ENCODE results near the gene AGFG2.
"Not testable (repeated sequence)": the region's sequence is repeated elsewhere in the genome, so short reads cannot be mapped to it uniquely, and the experiment has no call there.

Gene AGFG2

DNA sequence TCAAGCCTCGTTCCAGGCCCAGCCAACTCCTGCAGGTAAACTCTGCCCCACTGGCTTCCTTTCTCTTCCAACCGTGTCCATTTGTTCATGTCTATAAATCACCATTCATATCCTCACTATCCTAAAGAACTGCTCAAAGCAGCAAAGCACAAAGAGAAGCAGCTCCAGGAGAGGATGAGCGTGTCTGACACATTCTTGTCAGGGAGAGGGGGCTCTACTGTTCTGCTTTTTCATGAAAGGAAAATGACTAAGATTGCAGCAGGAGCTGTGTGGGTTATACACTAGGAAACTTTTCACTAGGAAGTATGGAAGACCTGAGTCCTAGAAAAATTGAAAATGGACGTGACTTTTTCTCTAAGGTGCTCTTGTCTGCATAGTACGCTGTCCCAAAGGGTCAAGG, 16.7 kb downstream of the AGFG2 start:
- no peak for DNase-seq

DNA sequence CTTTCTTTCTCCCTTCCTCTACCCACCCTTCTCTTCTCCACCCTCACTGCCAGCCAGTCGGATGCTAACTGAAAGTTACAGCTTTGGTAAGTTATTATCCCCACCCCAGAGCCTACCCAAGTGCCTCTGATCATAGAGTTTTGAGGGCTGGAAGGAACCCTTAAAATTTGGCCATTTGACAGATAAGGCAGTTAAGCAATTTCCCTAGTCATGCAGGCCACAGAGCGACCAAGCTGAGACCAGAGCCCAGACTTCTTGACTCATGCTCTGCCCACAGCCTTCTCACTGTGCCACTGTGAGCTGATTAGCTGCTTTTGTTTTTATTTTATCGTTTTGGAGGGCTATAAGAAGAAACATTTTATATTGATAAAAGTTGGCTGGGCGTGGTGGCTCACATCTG, 17.5 kb downstream of the AGFG2 start:
- no peak for DNase-seq

DNA sequence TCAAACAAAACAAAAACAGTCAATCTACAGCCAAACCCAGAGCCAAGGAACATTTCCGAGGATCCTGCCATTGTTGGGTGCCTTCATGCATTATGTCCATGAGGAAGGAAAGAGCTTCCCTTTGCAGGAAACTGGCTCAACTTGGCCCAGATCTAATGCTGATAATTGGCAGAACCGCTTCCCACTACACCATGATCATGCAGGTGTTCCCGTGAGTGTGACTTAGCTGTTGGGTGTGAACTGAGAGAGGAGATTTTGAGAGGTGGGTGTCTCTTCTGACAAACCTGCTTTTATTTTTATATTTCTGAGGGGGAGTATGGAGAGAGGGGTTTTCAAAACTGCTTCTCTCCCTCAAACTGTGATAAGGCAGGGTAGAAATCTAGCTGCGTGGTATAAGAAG, 20.1 kb downstream of the AGFG2 start:
- DNase-seq = no peak

DNA sequence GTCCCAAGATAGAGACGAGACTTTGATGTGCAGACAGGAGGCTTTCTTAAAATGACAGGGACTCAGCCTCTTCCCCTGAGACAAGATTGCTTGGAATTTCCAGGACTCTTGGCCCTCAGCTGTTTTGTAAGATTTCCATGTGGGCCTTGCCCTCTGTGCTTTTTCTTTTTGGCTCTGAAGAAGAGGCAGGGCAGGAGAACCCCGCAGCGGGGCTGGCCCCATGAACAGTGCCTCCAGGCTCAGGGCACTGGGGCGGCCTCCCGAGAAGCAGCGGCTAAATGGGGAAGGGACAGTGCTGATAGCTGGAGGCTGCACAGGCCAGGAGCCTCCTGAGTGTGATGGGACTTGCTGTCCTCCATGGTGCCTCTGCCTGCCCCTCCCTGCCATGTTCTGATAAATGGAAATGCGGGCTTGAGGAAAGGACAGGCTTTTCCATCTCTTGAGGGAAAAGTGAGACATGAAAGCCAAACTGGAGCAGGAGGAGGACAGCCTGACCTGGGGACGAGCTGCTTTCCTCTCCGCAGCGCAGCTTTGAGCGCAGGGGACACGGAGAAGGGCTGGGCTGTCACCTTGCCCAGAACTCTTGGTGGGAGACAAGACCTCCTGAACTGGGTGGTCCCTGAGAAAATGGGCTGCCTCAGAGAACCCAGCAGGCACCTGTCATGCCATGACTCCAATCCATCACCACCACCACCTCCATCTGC, 22.6 kb downstream of the AGFG2 start:
- no peak for DNase-seq

DNA sequence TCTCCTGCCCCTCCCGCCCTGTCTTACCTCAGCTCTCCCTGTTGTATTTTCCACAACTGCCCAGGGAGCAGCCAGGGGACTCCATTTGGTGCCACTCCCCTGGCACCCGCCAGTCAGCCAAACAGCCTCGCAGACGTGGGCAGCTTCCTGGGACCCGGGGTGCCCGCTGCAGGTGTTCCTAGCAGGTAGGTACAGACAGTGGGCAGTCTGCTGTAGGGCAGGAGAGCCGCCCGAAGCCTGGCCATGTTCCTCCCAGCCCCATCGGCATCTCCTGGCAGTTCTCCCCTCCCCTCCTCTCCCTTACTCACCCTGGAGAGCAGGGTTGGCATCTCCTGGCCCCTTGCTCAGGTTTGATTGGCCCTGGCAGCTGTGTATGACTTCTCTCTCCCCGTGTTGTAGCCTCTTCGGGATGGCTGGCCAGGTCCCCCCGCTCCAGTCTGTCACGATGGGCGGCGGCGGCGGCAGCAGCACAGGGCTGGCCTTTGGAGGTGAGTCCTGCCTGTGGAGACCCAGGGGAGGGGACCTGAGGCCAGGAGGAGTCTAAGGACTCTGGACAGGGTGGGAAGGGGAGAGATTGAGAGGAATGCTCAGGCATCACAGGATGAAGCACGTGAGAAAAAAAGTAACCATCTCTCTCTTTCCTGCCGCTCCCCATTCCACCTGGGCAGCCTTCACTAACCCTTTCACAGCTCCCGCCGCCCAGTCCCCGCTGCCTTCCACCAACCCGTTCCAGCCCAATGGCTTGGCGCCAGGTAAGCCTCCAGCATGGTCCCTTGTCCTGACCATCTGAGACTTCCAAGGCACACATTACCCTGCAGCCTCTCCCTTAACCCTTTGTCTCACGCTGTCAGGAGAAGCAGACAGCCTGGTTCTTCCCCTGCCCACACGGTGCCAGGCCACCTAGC, 23.4 kb downstream of the AGFG2 start:
- no peak for DNase-seq

DNA sequence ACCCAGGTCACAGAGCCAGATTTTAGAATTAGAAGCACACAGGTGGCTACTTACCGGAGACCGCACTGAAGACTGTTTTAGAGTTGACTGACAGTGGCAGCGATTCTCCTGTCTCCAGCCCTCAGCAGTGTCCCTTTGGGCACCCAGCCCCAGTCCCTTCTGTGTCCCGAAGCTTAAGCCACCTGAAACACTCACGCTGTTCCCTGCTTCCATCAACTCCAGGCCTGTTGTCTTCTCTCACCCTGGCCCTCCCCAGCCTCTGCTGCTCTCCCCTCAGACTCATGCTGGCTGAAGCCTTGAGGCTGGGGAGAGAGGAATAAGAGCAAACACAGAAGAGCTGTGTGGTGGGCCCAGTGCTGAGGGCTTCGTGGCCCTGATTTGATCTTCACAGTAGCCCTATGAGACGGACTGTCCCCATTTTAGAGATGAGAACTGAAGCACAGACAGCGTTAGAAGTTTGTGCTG, 24.1 kb downstream of the AGFG2 start:
- DNase-seq = no peak

DNA sequence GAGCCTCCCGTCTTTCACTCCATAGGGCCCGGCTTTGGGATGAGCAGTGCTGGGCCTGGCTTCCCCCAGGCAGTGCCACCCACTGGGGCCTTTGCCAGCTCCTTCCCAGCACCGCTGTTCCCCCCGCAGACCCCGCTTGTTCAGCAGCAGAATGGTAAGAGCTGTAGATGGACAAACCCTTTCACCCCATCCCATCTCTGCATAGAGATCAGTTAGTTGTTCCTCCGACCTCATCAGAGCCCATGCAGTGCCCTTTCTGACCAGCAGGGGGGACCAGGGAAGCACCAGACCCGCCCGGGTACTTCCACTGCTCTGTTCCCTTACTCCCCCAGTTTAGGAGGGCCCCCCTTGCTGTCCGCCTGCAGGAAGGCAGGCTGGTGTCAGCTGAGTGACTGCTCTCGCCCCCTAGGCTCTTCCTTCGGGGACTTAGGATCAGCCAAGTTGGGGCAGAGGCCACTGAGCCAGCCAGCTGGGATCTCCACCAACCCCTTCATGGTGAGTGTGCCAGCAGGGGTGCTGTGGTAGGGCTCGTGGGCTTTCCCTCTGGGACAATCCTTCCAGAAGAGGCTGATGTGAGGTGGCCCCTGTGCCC, 24.9 kb downstream of the AGFG2 start:
- peak; percentile 86 for DNase-seq

DNA sequence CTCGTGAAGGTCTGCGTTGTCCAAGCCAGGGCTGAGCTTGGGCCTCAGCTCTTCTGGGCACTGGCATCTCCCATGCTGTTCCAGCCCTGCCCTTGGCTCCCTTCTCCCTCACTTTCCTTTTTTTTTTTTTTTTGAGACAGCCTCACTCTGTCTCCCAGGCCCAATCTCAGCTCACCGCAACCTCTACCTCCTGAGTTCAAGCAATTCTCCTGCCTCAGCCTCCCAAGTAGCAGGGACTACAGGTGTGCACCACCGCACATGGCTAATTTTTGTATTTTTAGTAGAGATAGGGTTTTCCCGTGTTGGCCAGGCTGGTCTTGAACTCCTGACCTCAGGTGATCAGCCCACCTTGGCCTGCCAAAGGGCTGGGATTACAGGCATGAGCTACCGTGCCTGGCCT, 25.4 kb downstream of the AGFG2 start:
- not testable (repeated sequence) for DNase-seq

DNA sequence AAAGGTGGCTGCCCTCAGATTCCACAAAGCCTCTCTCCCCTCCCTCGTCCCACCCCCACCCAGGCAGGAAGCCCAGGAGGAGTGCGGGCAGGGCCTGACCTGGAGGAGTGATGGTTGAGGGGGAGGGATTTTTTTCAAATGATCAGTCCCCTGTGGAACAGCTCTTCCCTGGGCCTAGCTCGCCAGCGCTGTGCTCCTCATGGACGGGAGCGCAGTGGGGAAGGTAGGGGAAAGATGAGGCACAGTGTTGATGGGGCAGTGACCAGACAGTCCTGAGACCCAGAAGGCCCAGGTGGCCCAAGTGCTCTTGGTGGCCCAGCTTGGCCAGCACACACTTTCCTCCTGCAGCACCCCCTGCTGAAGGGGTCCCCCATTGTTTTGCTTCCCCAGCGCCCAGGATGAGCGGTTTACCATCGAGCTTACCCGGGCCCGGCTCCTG, 26.1 kb downstream of the AGFG2 start:
- no peak for DNase-seq

DNA sequence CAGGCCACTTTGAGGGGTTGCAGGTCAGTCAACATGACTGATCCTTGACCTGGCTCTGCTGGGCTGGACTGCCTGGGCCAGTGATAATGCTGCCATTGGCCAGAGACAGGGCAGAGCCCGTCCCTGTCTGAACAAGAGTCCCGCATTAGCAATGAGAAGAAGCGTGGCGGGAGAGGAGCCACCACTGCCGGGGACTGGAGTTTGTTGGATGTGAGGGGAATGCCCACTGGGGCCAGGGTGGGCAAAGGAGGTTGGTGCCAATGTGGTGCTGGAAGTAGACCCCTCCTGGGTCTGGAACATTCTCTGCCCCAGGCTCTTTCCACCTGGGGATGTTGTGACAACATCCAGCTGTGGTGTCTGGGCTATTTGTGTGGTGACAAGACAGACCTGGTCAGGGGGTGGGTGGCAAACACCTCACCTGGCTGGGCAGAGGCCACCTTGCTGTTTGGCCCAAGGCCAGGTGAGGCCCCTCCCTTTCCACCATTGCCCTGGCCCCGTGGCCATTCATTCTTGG, 27.1 kb downstream of the AGFG2 start:
- DNase-seq = no peak

DNA sequence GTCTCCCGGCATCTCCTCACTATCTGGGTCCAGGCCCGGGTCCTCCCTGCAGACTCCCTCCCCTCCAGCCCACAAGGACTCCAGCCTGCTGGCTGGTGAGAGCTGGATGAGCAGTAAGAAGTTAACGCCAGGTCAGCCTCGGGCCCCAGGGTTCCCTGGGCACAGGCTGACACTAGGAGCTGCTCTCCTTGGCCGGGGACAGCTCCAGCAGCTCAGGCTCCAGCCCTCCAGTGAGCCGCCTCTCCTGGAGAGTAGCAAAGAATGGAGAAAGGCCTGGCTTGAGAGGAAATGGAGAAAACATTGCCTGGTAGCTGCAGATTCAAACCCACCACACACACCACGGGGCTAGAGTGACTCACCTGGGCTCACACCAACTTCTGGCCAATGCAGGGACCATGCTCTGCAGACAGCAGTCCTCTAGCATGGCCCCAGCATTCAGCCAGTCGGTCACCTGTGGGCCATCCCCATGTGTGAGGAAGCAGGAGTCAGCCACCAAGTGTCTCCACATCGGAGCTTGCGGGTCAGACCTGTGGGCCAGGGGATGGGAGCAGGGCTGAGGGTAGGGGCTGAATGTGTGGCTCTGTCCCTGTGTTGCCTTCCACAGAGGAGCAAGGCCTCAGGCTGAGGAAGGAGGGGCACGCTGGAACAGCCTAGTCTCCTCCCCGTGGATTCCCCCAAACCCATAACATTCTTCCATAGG, 28.2 kb downstream of the AGFG2 start:
- no peak for DNase-seq

DNA sequence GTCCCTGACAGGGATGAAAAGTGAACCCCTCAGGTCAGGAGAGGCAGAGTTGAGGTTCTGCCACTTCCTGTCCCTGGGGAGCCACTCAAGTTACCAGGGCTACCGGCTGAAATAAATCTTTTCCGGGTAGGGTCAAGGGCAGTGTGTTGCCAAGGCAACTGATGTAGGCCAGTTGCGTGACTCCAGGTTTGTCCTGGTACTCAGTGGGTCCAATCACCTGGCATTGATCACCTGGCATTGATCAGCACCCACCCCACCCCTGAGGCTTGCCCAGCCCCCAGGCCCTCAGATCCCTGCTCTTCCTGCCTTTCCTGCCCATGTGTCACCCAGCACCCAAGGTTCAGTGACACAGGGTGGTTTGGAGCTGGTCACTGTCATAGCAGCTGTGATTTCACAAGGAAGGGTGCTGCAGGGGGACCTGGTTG, 28.8 kb downstream of the AGFG2 start:
- no peak for DNase-seq

DNA sequence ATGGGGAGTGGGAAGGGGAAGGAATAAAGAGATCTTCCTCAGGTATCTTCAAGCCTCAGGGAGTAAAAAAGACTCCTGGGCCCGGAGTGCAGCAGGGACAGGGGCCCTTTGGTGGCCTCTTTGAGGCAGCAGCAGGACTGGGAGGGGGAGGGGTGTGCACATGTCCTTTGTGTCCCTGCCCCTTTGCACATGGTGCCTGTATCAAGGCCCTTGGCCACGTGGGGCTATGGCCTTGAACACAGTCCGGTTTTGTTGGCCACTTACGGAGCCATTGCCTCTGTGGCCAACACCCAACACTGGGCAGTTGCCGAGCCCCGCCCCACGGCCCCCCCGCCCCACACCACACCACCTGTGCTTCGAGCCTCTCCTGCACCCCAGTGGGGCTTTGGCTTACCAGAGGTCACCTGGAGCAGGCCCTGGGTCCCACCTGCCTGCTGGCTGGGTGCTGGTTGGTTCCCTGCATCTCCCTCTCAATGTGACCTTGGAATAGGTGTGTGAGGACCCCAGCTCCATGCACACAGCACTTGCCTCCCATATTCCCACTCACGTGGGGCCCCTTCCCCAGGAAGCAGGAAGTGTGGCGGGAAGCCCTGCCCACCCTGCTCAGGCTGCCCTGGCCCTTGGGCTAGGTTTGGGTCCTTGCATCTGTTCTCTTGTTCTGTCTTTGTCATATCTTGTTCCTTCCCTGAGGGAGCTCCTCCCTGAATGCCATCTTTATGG, 29.3 kb downstream of the AGFG2 start:
- no peak for DNase-seq

DNA sequence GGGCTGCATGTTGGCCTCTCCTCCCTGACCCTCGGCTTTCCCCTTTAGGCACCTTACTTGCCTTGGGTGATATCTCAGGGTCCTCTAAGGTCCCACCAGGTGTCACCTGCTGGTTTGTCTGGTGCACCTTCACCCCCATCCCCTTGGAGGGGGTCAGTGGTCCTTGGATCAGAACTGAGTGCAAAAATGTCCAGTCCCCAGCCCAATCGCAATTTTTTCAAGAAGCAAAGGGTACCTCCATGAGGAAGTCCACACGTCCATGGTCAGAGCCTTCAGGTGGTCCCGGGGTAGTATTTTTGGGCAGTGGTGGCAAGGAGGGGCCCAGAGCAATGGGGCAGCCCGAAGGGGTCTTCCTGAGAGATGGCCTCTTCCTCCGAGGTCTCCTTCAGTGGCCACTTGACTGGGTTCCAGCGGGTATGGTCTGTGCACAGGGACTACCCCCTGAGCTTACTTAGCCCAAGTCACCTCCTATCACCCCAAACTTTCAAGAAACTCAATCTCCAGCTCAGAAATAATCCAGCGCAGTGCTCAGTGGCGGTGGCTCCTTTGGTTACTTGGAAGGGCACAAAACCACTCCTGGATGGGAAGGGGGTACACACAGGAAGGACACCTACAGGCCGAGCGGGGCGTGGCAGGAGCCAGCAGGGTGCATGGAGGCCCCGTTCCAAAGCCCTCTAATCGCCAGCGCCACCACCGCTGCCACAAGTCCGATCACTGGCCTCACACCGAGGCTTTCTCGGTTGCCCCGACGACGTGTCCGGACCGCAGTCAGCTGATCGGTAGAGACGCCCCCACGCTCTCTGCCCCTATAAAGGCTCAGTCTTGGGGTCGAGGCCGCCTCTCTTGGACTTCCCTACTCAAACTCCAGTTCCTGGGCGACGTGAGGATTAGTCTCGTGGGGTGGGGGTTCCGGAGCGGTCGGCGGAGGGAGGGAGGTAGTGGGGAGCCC, 30.2 kb downstream of the AGFG2 start:
- peak; percentile 45 for DNase-seq

DNA sequence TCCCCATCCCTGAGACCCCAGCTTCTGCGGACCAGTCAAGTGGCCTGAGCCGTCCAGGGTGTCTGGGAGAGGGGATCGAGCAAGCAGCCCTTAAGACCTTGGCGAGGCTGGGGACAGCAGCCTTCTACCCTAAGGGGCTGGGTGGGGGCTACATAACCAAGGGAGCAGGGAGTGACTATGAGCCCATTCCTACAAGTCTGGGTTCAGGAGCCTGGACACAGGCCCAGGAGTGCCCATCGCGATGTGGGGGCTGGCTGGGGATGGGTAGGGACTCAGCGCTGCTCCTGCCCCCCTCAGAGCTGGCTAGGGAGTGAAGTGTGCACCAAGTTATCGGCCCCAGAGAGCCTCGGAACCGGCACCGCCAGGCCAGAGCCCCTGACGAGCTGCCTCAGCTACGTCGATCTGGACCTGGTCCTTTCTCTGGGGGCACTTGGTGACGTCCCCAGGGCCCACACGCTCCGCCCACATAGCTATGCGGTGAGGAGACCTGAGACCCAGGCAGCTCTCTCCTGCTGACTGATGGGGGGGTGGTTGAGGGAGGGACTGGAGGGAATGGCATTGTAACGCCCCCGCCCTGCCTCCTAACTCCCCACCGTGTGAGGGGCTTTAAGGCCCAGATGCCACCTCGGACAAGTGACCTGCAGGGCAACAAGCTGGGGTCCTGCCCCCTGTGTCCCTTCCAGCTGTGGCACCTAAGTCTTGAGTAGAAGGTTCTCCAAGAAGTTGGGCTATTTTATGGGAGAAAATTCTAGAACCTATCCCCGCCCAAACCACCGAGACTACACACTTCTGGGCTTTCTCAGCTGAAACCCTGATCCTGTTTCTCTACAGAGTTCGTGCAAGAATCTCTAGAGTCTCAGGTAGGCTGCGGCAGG, 32.2 kb downstream of the AGFG2 start:
- no peak for DNase-seq

DNA sequence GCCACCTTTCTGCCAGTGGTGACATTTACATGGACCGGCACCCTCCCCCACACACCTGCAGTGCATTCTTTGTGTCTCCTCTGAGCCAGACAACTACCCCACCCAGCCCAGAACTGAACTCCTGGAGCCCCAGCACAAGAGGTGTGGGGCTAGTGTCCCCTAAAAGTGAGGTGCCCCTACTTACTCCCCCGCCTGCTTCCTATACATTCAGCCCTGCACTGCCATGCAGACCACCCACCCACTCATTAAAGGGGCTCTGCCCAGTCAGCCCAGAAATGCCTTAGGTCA, 32.8 kb downstream of the AGFG2 start:
- DNase-seq = no peak

DNA sequence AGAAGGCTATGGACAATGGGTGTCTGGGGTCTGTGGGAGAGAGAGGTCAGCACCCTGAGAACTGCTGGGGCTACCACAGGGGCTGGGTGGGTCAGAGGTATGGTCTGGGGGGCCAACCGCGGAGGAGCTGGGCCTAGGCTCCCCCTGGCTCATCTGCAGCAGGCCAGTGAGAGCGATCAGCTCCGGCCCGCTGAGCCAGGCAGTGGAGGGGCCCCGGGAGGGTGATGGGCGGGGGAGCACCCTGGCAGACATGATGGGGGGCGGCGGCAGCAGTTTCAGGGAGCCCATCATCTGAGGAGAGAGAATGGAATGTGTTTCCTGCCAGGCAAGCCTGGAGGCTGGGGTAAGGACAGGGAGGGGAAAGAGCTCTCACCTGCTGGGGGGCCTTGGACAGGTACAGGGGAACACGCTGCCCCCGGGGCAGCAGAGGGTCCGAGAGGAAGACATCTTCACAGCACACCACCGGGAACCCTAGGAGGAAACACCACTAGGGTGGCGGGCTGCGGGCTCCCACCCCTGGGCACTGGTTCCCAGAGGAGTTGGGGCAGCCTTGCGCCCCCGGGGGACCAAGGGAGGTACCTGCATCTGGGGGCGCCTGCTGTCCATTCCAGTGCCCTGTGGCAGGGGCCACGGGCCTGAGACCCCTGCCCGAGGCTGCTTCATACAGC, 33.4 kb downstream of the AGFG2 start:
- DNase-seq = no peak

DNA sequence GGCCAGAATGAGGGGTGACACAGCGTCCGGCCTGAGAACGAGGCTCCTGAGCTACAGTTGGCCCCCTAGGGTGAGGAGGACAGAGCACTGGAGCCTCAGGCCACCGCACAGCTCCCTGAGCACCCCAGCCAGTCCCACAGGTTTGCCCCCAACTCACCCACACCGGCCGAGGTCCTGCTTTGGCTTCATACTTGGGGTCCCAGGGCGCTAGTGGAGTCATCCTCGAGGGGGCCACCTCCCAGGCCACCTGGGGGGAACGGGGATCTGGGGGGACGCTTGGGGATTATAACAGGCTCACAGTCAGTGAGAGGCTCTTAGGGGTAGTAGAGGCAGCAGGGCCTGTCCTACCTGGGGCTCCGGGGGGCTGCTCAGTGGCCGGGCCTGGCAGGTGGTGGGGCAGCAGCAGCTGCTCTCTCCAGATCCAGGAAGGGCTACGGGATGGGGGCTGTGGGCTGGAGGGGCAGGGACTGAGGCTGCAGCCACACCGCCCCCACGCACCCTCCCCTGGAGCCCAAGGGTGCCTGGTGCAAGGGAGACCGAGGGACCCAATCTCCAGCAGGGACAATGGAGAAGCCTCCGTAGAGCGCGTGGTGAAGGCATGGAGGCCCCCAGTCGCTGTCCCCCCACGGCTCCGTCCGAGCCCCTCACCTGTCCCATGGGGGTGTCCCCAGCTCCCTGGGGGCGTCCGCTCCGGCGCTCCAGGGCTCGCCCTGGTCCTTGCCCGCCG, 34.1 kb downstream of the AGFG2 start:
- no peak for DNase-seq
